ENCODE data around the gene OR2V1.

- no peak for TF ChIP-seq CTCF (IDR thresholded peaks at IDR 0.05; ENCODE audit: low read depth, low read length)
- no peak for TF ChIP-seq EZH2phosphoT487 (IDR thresholded peaks at IDR 0.05; ENCODE audit: low read depth)
These were observed 15.9 kb downstream of the OR2V1 start for GRCh38 chr5:181114844-181115778.

Data from OCI-LY3 (cell line).